Measurements from ENCODE around the gene RSPH3. TPM values are rescaled to one million over a fixed set of nuclear protein-coding genes. Genes with fewer than 3 reads are reported as not detected.
"Not testable (repeated sequence)": the region's sequence is repeated elsewhere in the genome, so short reads cannot be mapped to it uniquely, and the experiment has no call there.

RSPH3 gene
- total RNA-seq, 1 experiment from 2014 or later, result 3.0 TPM

GRCh38 chr6:159033160-159034049, 33.4 kb upstream of the RSPH3 start:
- intact Hi-C loops (cut with micrococcal nuclease; ENCODE audit: unreplicated experiment), result no loop called here
- H3K27me3 ChIP-seq (replicated peaks; ENCODE audit: control insufficient read depth, insufficient read depth, low read length), result no peaks in the 10 kb centered on the region
- BruUV-seq (replicated peaks), result no TSS peak
- H3K4me3 ChIP-seq (ENCODE audit: low read depth, low read length), result no peak overlapping the region
- Mint-ChIP-seq H3K27me3 (ENCODE audit: insufficient read depth, unreplicated experiment) (peaks cover 2% of the 10 kb centered on the region), H3K9me3 (ENCODE audit: unreplicated experiment) (no peaks in the 10 kb centered on the region), H3K4me3 (ENCODE audit: unreplicated experiment) (no peak overlapping the region), H3K36me3 (ENCODE audit: insufficient read depth, unreplicated experiment) (no peaks in the 10 kb centered on the region), H3K4me1 (ENCODE audit: low read depth, unreplicated experiment) (no peaks in the 10 kb centered on the region), H3K27ac (ENCODE audit: unreplicated experiment) (no peak overlapping the region)
- H3K9me3 ChIP-seq, result no peaks in the 10 kb centered on the region
- CTCF ChIA-PET, result interaction anchor here (0.5 to 1.2 kb wide), 3 partner anchors 9 to 23 kb away, joined by 3 to 6 read pairs (median 3); no protein-coding TSS in a partner anchor
- H3K4me1 ChIP-seq, result no peaks in the 10 kb centered on the region
- POLR2A ChIA-PET, result no interaction called here
- no peak for DNase-seq
- no peak for TF ChIP-seq CTCF (IDR thresholded peaks at IDR 0.05; ENCODE audit: insufficient read depth in 1 of 2, low read depth in 1 of 2, low read length in 1 of 2, severe bottlenecking in 1 of 2, unreplicated experiment in 1 of 2)
- no peaks in the 10 kb centered on the region for H3K36me3 ChIP-seq (ENCODE audit: control insufficient read depth, insufficient read depth, low read length)

- H3K4me3 ChIP-seq (ENCODE audit: low read depth, low read length), result no peak overlapping the region
- H3K36me3 ChIP-seq (ENCODE audit: control insufficient read depth, insufficient read depth, low read length), result no peaks in the 10 kb centered on the region
- no peak for TF ChIP-seq CTCF (IDR thresholded peaks at IDR 0.05; ENCODE audit: insufficient read depth in 1 of 2, low read depth in 1 of 2, low read length in 1 of 2, severe bottlenecking in 1 of 2, unreplicated experiment in 1 of 2)
- BruUV-seq (replicated peaks), result no TSS peak
- no peaks in the 10 kb centered on the region for H3K4me1 Mint-ChIP-seq (ENCODE audit: low read depth, unreplicated experiment)
- DNase-seq, result no peak
- no peak overlapping the region for H3K27ac Mint-ChIP-seq (ENCODE audit: unreplicated experiment)
- H3K9me3 ChIP-seq, result no peaks in the 10 kb centered on the region
- H3K9me3 Mint-ChIP-seq (ENCODE audit: unreplicated experiment), result no peaks in the 10 kb centered on the region
- H3K27me3 Mint-ChIP-seq (ENCODE audit: insufficient read depth, unreplicated experiment), result peaks cover 8% of the 10 kb centered on the region
- CTCF ChIA-PET, result no interaction called here
- H3K27me3 ChIP-seq (replicated peaks; ENCODE audit: control insufficient read depth, insufficient read depth, low read length), result no peaks in the 10 kb centered on the region
- H3K4me3 Mint-ChIP-seq (ENCODE audit: unreplicated experiment), result no peak overlapping the region
- POLR2A ChIA-PET, result no interaction called here
- H3K36me3 Mint-ChIP-seq (ENCODE audit: insufficient read depth, unreplicated experiment), result no peaks in the 10 kb centered on the region
- H3K4me1 ChIP-seq, result no peaks in the 10 kb centered on the region
- intact Hi-C loops (cut with micrococcal nuclease; ENCODE audit: unreplicated experiment), result no loop called here
These were observed 31.8 kb upstream of the RSPH3 start for GRCh38 chr6:159031846-159032245.

GRCh38 chr6:159030168-159030567, 30.2 kb upstream of the RSPH3 start:
- DNase-seq, result no peak
- intact Hi-C loops (cut with micrococcal nuclease; ENCODE audit: unreplicated experiment), result no loop called here
- Mint-ChIP-seq H3K9me3 (ENCODE audit: unreplicated experiment) (peaks cover 10% of the 10 kb centered on the region), H3K4me1 (ENCODE audit: low read depth, unreplicated experiment) (no peaks in the 10 kb centered on the region), H3K36me3 (ENCODE audit: insufficient read depth, unreplicated experiment) (no peaks in the 10 kb centered on the region), H3K27ac (ENCODE audit: unreplicated experiment) (no peak overlapping the region), H3K4me3 (ENCODE audit: unreplicated experiment) (no peak overlapping the region), H3K27me3 (ENCODE audit: insufficient read depth, unreplicated experiment) (peaks cover 8% of the 10 kb centered on the region)
- Histone ChIP-seq H3K27me3 (replicated peaks; ENCODE audit: control insufficient read depth, insufficient read depth, low read length) (no peaks in the 10 kb centered on the region), H3K4me3 (ENCODE audit: low read depth, low read length) (no peak overlapping the region), H3K36me3 (ENCODE audit: control insufficient read depth, insufficient read depth, low read length) (no peaks in the 10 kb centered on the region), H3K4me1 (no peaks in the 10 kb centered on the region), H3K9me3 (0 out of 2 replicates have a peak, but pooled peaks cover 2% of the 10 kb centered on the region)
- no peak for TF ChIP-seq CTCF (IDR thresholded peaks at IDR 0.05; ENCODE audit: insufficient read depth in 1 of 2, low read depth in 1 of 2, low read length in 1 of 2, severe bottlenecking in 1 of 2, unreplicated experiment in 1 of 2)
- BruUV-seq (replicated peaks), result no TSS peak
- ChIA-PET POLR2A (no interaction called here), CTCF (interaction anchor here (0.6 kb wide), 1 partner anchor 74 kb away, joined by 3 read pairs; no protein-coding TSS in a partner anchor)

- CTCF ChIA-PET; H3K4me3 Mint-ChIP-seq (ENCODE audit: unreplicated experiment); intact Hi-C loops (cut with micrococcal nuclease; ENCODE audit: unreplicated experiment); H3K4me3 ChIP-seq (ENCODE audit: low read depth, low read length); H3K27ac Mint-ChIP-seq (ENCODE audit: unreplicated experiment); H3K27me3 Mint-ChIP-seq (ENCODE audit: insufficient read depth, unreplicated experiment); H3K36me3 Mint-ChIP-seq (ENCODE audit: insufficient read depth, unreplicated experiment); H3K4me1 Mint-ChIP-seq (ENCODE audit: low read depth, unreplicated experiment); H3K27me3 ChIP-seq (replicated peaks; ENCODE audit: control insufficient read depth, insufficient read depth, low read length); DNase-seq; H3K4me1 ChIP-seq; BruUV-seq (replicated peaks); POLR2A ChIA-PET; H3K36me3 ChIP-seq (ENCODE audit: control insufficient read depth, insufficient read depth, low read length); H3K9me3 ChIP-seq: not testable (repeated sequence)
- peaks cover 43% of the 10 kb centered on the region for H3K9me3 Mint-ChIP-seq (ENCODE audit: unreplicated experiment)
These were observed 25.2 kb upstream of the RSPH3 start for GRCh38 chr6:159025224-159025623.
